ENCODE results near the gene MYRIP.

MYRIP gene

GRCh38 chr3:40097131-40098117, 288.0 kb downstream of the MYRIP start:
- TF ChIP-seq CTCF (IDR thresholded peaks at IDR 0.05; ENCODE audit: control insufficient read depth, insufficient read depth, low read depth, low read length, missing control alignments): no peak
- no peak for DNase-seq (ENCODE audit: low read depth)
- H3K4me3 ChIP-seq (ENCODE audit: control insufficient read depth, low read depth, low read length): no peak overlapping the region

GRCh38 chr3:40098261-40098759, 288.9 kb downstream of the MYRIP start:
- TF ChIP-seq CTCF (IDR thresholded peaks at IDR 0.05; ENCODE audit: control insufficient read depth, insufficient read depth, low read depth, low read length, missing control alignments): no peak
- DNase-seq (ENCODE audit: low read depth): no peak
- no peak overlapping the region for H3K4me3 ChIP-seq (ENCODE audit: control insufficient read depth, low read depth, low read length)

- no peak overlapping the region for H3K4me3 ChIP-seq (ENCODE audit: control insufficient read depth, low read depth, low read length)
- no peak for DNase-seq (ENCODE audit: low read depth)
- no peak for TF ChIP-seq CTCF (IDR thresholded peaks at IDR 0.05; ENCODE audit: control insufficient read depth, insufficient read depth, low read depth, low read length, missing control alignments)
Measured at GRCh38 chr3:40099871-40100270, 290.5 kb downstream of the MYRIP start.

- no peak for TF ChIP-seq CTCF (IDR thresholded peaks at IDR 0.05; ENCODE audit: control insufficient read depth, insufficient read depth, low read depth, low read length, missing control alignments)
- no peak overlapping the region for H3K4me3 ChIP-seq (ENCODE audit: control insufficient read depth, low read depth, low read length)
- DNase-seq (ENCODE audit: low read depth): no peak
Measured at GRCh38 chr3:40102182-40102581, 292.8 kb downstream of the MYRIP start.

- H3K4me3 ChIP-seq (ENCODE audit: control insufficient read depth, low read depth, low read length): no peak overlapping the region
- DNase-seq (ENCODE audit: low read depth): no peak
- TF ChIP-seq CTCF (IDR thresholded peaks at IDR 0.05; ENCODE audit: control insufficient read depth, insufficient read depth, low read depth, low read length, missing control alignments): no peak
Measured at GRCh38 chr3:40103829-40104228, 294.4 kb downstream of the MYRIP start.

- no peak for DNase-seq (ENCODE audit: low read depth)
- TF ChIP-seq CTCF (IDR thresholded peaks at IDR 0.05; ENCODE audit: control insufficient read depth, insufficient read depth, low read depth, low read length, missing control alignments): no peak
- no peak overlapping the region for H3K4me3 ChIP-seq (ENCODE audit: control insufficient read depth, low read depth, low read length)
Measured at GRCh38 chr3:40104441-40104840, 295.0 kb downstream of the MYRIP start.

Data from AG09309 (cell line).